Right lobe of liver (tissue), 6 donors: ENCODE results near the gene POU3F1. TPM values are rescaled to one million over a fixed set of nuclear protein-coding genes. Genes with fewer than 3 reads are reported as not detected.

Experiments used
- ATAC-seq, 4 donors: fragments of 200-7000 bp; cut with Tn5 transposase; one replicate each; pipeline ENCODE4 v1.9.1; 2020; ENCODE audit warnings: mild to moderate bottlenecking in 4 of 4, moderate library complexity in 4 of 4
- DNase-seq, 3 donors: peaks; one replicate each; pipeline ENCODE4 v3.0.0-alpha.2; 2020
- H3K27ac ChIP-seq, 3 donors: fragments of 200-600 bp; one replicate each; pipeline ENCODE4 v1.8.0; 2022
- H3K27me3 ChIP-seq, 2 donors: fragments of 200-600 bp; one replicate each; pipeline ENCODE4 v1.8.0; 2022
- H3K36me3 ChIP-seq, 4 donors: fragments of 200-600 bp; sonication (generic) in 1 of 4; one replicate each; pipeline versions ENCODE4 v1.5.1 to v1.8.0; 2017 to 2022; ENCODE audit warnings: control low read depth in 1 of 4
- H3K4me1 ChIP-seq, 4 donors: fragments of 200-600 bp; sonication (generic) in 1 of 4; one replicate each; pipeline versions ENCODE4 v1.5.1 to v1.8.0; 2017 to 2022; ENCODE audit warnings: control low read depth in 1 of 4
- H3K4me3 ChIP-seq, 3 donors: fragments of 200-600 bp; one replicate each; pipeline ENCODE4 v1.8.0; 2022
- H3K9me3 ChIP-seq, 4 donors: fragments of 200-600 bp; sonication (generic) in 1 of 4; one replicate each; pipeline versions ENCODE4 v1.5.1 to v1.8.0; 2017 to 2022; ENCODE audit warnings: control low read depth in 1 of 4
- CTCF ChIP-seq, 4 donors: fragments of 200-600 bp in 3 of 4; fragments of 450-650 bp in 1 of 4; IDR thresholded peaks; one replicate each; pipeline versions ENCODE4 v1.5.1 to v1.8.0; 2016 to 2022; ENCODE audit warnings: antibody characterized with exemption in 4 of 4, mild to moderate bottlenecking in 2 of 4
- POLR2A ChIP-seq: fragments of 450-650 bp; IDR thresholded peaks from one replicate; pipeline ENCODE4 v1.6.1; 2017; ENCODE audit warnings: antibody characterized with exemption, mild to moderate bottlenecking
- WGBS: methylation state at CpG from one replicate; pipeline ENCODE4 v1.1.6; 2018; ENCODE audit warnings: low coverage, low lambda C conversion rate; ENCODE audit not compliant: insufficient coverage; ENCODE audit errors: missing lambda C conversion rate; 5-methylcytosine and 5-hydroxymethylcytosine counted together
- intact Hi-C, 2 donors: fragments of 100-400 bp; cut with DNase I; formaldehyde crosslinking; loops; one replicate each; pipeline versions ENCODE4 v1.11.2 to v1.14.1; 2022
- total RNA-seq, 6 experiments: library from RNA; depleted of rRNA in 2 of 6; stranded (reverse); fragments of >200 nt in 2 of 6; fragmentation: NEBNext Ultra II Directional in 3 of 6; extraction: Animal tissue kit (Norgen Biotek cat#: 25700) in 3 of 6; gene quantifications; one replicate each; pipeline versions ENCODE4 v1.1.0 to v1.2.4, GENCODE V29; 2016 to 2023
- donor health status: DM: no; HTN: yes; CAD: no.
- donor health status: DM: no; HTN: no; CAD: no.
- donor health status: DM: no; HTN: no; CAD: no.
- donor health status: DM: no; HTN: yes; CAD: no.
- donor health status: DM: no; HTN: yes; CAD: no.

The POU3F1 gene
- total RNA-seq, 6 experiments from 2014 or later, result 0.09 TPM; not detected in 5

- intact Hi-C loops, result no loop called here
- H3K4me3 ChIP-seq, result no peak overlapping the region
- peaks cover 0 to 8% (median 4%) of the 10 kb centered on the region in 4 donors for H3K4me1 ChIP-seq
- WGBS, result 70% methylated on average over 2 of the region's 3 CpGs
- ATAC-seq (no peak), DNase-seq (no peak)
- no peak overlapping the region for H3K27ac ChIP-seq
- TF ChIP-seq POLR2A, result no peak
- TF ChIP-seq CTCF (IDR thresholded peaks at IDR 0.05), result no peak
- no peaks in the 10 kb centered on the region for H3K36me3 ChIP-seq
- no peaks in the 10 kb centered on the region for H3K9me3 ChIP-seq
- no peaks in the 10 kb centered on the region for H3K27me3 ChIP-seq
These were observed 31.0 kb upstream of the POU3F1 start for GRCh38 chr1:38077523-38078147.

GRCh38 chr1:38076455-38076854 lies 29.9 kb upstream of the POU3F1 start:
- DNase-seq (no peak), ATAC-seq (no peak)
- no peak for TF ChIP-seq POLR2A
- no peak for TF ChIP-seq CTCF (IDR thresholded peaks at IDR 0.05)
- 78% methylated on average over 6 of the region's 6 CpGs for WGBS
- intact Hi-C loops, result no loop called here
- Histone ChIP-seq H3K4me1 (no peaks in the 10 kb centered on the region), H3K9me3 (no peaks in the 10 kb centered on the region), H3K36me3 (no peaks in the 10 kb centered on the region), H3K27me3 (no peaks in the 10 kb centered on the region), H3K4me3 (no peak overlapping the region), H3K27ac (no peak overlapping the region)

GRCh38 chr1:38076038-38076437 lies 29.4 kb upstream of the POU3F1 start:
- DNase-seq (no peak), ATAC-seq (peak in 1 of 4 donors; percentile 38)
- H3K27me3 ChIP-seq, result no peaks in the 10 kb centered on the region
- no peaks in the 10 kb centered on the region for H3K9me3 ChIP-seq
- no peaks in the 10 kb centered on the region for H3K36me3 ChIP-seq
- no peaks in the 10 kb centered on the region for H3K4me1 ChIP-seq
- H3K4me3 ChIP-seq, result no peak overlapping the region
- intact Hi-C loops, result no loop called here
- TF ChIP-seq CTCF (IDR thresholded peaks at IDR 0.05), result no peak
- WGBS, result 10% methylated on average over 4 of the region's 6 CpGs
- H3K27ac ChIP-seq, result no peak overlapping the region

- H3K27me3 ChIP-seq, result no peaks in the 10 kb centered on the region
- no peaks in the 10 kb centered on the region for H3K9me3 ChIP-seq
- intact Hi-C loops, result no loop called here
- DNase-seq (no peak), ATAC-seq (no peak)
- H3K4me1 ChIP-seq, result no peaks in the 10 kb centered on the region
- TF ChIP-seq CTCF (IDR thresholded peaks at IDR 0.05), result no peak
- no peak for TF ChIP-seq POLR2A
- H3K27ac ChIP-seq, result no peak overlapping the region
- no peaks in the 10 kb centered on the region for H3K36me3 ChIP-seq
- WGBS, result 100% methylated on average over 1 of the region's 5 CpGs
- H3K4me3 ChIP-seq, result no peak overlapping the region
These were observed 28.6 kb upstream of the POU3F1 start for GRCh38 chr1:38075191-38075590.

- 60% methylated on average over 1 of the region's 4 CpGs for WGBS
- ATAC-seq, result no peak
These were observed 27.7 kb upstream of the POU3F1 start for GRCh38 chr1:38074302-38074677.

More at GRCh38 chr1:38074302-38074677, 27.7 kb upstream of the POU3F1 start:
- Histone ChIP-seq H3K4me3 (no peak overlapping the region), H3K36me3 (no peaks in the 10 kb centered on the region), H3K9me3 (no peaks in the 10 kb centered on the region), H3K27ac (no peak overlapping the region), H3K4me1 (no peaks in the 10 kb centered on the region), H3K27me3 (no peaks in the 10 kb centered on the region)
- no peak for DNase-seq
- TF ChIP-seq POLR2A, result no peak
- TF ChIP-seq CTCF (IDR thresholded peaks at IDR 0.05), result no peak
- intact Hi-C loops, result no loop called here
